ENCODE measurements around the gene CKMT2. TPM values are rescaled to one million over a fixed set of nuclear protein-coding genes. Genes with fewer than 3 reads are reported as not detected.

Gene CKMT2
- total and polyA plus RNA-seq, 2 of the 8 experiments (the other 6 are each of a cell fraction or from before 2014, with no cell fraction given) = 2.4 to 5.0 TPM

DNA sequence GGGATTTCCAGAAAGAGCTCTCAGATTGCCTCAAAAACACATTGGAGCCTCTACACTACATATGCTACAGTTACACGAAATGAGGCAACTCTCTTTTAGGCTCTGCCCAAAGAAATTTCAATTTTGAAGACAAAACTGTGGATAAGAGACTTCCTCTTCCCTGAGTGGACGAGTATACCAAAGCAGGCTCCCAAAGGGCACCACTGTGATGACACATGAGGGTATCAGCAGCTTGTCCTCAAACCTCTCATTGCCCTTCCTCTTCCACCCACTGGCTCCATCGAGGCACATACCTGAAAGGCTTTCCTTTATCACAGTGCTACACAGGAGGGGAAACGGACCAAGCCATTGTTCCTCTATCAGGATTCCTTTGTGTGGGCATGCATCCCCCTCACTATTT is 11.3 kb downstream of the CKMT2 start:
- 0 out of 8 replicates have a peak, but pooled peaks cover 0 to 4% (median 0%) of the 10 kb centered on the region in 4 experiments for H3K36me3 ChIP-seq (ENCODE audit: control insufficient read depth in 2 of 4, insufficient read depth in 4 of 4, low read length in 3 of 4)
- H3K23ac ChIP-seq (ENCODE audit: insufficient read length) = no peak overlapping the region
- FAIRE-seq = no peak
- H2BK120ac ChIP-seq (replicated peaks; ENCODE audit: low read depth, low read length) = no peak overlapping the region
- no peak overlapping the region for H3K4me3 ChIP-seq (ENCODE audit: extremely low read depth in 1 of 4, insufficient read depth in 2 of 4, low read depth in 3 of 4, low read length in 4 of 4)
- H4K8ac ChIP-seq (ENCODE audit: extremely low read depth, insufficient read depth, low read length) = no peak overlapping the region
- H2AFZ ChIP-seq (ENCODE audit: low read length) = no peak overlapping the region
- H3K18ac ChIP-seq (ENCODE audit: extremely low read depth, low read length) = no peak overlapping the region
- H4K91ac ChIP-seq (replicated peaks; ENCODE audit: insufficient read length, low read length) = no peak overlapping the region
- H3K9me3 ChIP-seq (ENCODE audit: insufficient read depth in 2 of 2, low read depth in 1 of 2, low read length in 1 of 2) = no peaks in the 10 kb centered on the region
- peaks cover 3% of the 10 kb centered on the region in 2 experiments for H4K20me1 ChIP-seq (replicated peaks in 1 of 2; ENCODE audit: control insufficient read depth in 1 of 2, insufficient read depth in 2 of 2, low read length in 2 of 2)
- no peak for TF ChIP-seq PHF8 (conservative IDR thresholded peaks at IDR 0.05; ENCODE audit: low read depth, low read length)
- no peak for TF ChIP-seq JUND (IDR thresholded peaks at IDR 0.05; ENCODE audit: low read length)
- TF ChIP-seq CBX8 (IDR thresholded peaks at IDR 0.05; ENCODE audit: borderline replicate concordance, low read depth, low read length) = no peak
- no peak for TF ChIP-seq SIN3A (conservative IDR thresholded peaks at IDR 0.05 in 1 of 2, IDR thresholded peaks at IDR 0.05 in 1 of 2; ENCODE audit: low read depth in 1 of 2, low read length in 2 of 2)
- TF ChIP-seq, protein P1, sequence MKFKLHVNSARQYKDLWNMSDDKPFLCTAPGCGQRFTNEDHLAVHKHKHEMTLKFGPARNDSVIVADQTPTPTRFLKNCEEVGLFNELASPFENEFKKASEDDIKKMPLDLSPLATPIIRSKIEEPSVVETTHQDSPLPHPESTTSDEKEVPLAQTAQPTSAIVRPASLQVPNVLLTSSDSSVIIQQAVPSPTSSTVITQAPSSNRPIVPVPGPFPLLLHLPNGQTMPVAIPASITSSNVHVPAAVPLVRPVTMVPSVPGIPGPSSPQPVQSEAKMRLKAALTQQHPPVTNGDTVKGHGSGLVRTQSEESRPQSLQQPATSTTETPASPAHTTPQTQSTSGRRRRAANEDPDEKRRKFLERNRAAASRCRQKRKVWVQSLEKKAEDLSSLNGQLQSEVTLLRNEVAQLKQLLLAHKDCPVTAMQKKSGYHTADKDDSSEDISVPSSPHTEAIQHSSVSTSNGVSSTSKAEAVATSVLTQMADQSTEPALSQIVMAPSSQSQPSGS (IDR thresholded peaks at IDR 0.05; ENCODE audit: low read length) = no peak
- TF ChIP-seq SP2 (IDR thresholded peaks at IDR 0.05; ENCODE audit: low read length) = no peak
- no peak for TF ChIP-seq HDAC2 (IDR thresholded peaks at IDR 0.05; ENCODE audit: borderline replicate concordance in 1 of 2, low read depth in 2 of 2, low read length in 2 of 2)
- no peak for TF ChIP-seq SP4 (IDR thresholded peaks at IDR 0.05; ENCODE audit: low read length)
- H2BK20ac ChIP-seq (ENCODE audit: low read length) = no peak overlapping the region
- POLR2A ChIA-PET (ENCODE audit: partially characterized antibody) = interaction anchor here (5.8 kb wide), 1 partner anchor 7 kb away, joined by 24 read pairs; no protein-coding TSS in a partner anchor
- H3K4ac ChIP-seq (replicated peaks; ENCODE audit: insufficient read length, low read depth, low read length) = no peak overlapping the region
- no peaks in the 10 kb centered on the region for H3K27me3 ChIP-seq (replicated peaks in 1 of 4; ENCODE audit: control insufficient read depth in 3 of 4, extremely low read depth in 1 of 4, insufficient read depth in 3 of 4, low read length in 3 of 4)
- no peak for DNase-seq (ENCODE audit: low read depth in 1 of 2, low spot score in 2 of 2)
- no peak overlapping the region for H3K14ac ChIP-seq (ENCODE audit: insufficient read length)
- no peak overlapping the region for H2BK15ac ChIP-seq (ENCODE audit: low read length)
- no peak overlapping the region for H3K9ac ChIP-seq (replicated peaks in 1 of 4; ENCODE audit: extremely low read depth in 1 of 4, low read depth in 3 of 4, low read length in 3 of 4)
- H3K79me2 ChIP-seq (ENCODE audit: control insufficient read depth in 1 of 2, insufficient read depth in 2 of 2, low read length in 2 of 2) = no peaks in the 10 kb centered on the region
- no peak overlapping the region for H3K4me2 ChIP-seq (ENCODE audit: insufficient read depth in 1 of 2, low read depth in 2 of 2, low read length in 2 of 2)
- 83% methylated on average over 4 of the region's 4 CpGs; no CpG with 5 or more reads in 1 of the 2 experiments for WGBS, 2 experiments (ENCODE audit: extremely low coverage in 1 of 2, insufficient coverage in 1 of 2, insufficient read length in 1 of 2, insufficient replicate concordance in 2 of 2, low coverage in 1 of 2, low lambda C conversion rate in 2 of 2, missing lambda C conversion rate in 1 of 2)
- H2BK5ac ChIP-seq (ENCODE audit: low read depth, low read length) = no peak overlapping the region
- peaks cover 0 to 7% (median 2%) of the 10 kb centered on the region in 4 experiments; a peak in 2 of 7 replicates for H3K4me1 ChIP-seq (replicated peaks in 1 of 4; ENCODE audit: control insufficient read depth in 3 of 4, insufficient read depth in 4 of 4, low read length in 3 of 4)
- H3K56ac ChIP-seq (replicated peaks; ENCODE audit: insufficient read length, low read depth, low read length) = no peak overlapping the region
- no peak overlapping the region for H2BK12ac ChIP-seq (ENCODE audit: low read depth, low read length)
- H4K5ac ChIP-seq (ENCODE audit: insufficient read length, low read depth, low read length) = no peak overlapping the region
- H3K27ac ChIP-seq (ENCODE audit: low read depth, low read length) = no peak overlapping the region
- H3K79me1 ChIP-seq (ENCODE audit: low read depth, low read length) = peaks cover 4% of the 10 kb centered on the region
- H2AK5ac ChIP-seq (ENCODE audit: low read depth, low read length) = no peak overlapping the region
- H3K23me2 ChIP-seq (ENCODE audit: low read depth, low read length) = no peaks in the 10 kb centered on the region
- CTCF ChIA-PET (ENCODE audit: partially characterized antibody) = no interaction called here

Measured in H1 (cell line).